NCI-H2171 treated with DMSO at 0.1 percent for 48 hours (cell line): ENCODE results near the gene IGSF8.

Experiments used
- DNase-seq: peaks from one replicate; lab custom pipeline; 2025; lab: John Stamatoyannopoulos, UW

The IGSF8 gene

DNA sequence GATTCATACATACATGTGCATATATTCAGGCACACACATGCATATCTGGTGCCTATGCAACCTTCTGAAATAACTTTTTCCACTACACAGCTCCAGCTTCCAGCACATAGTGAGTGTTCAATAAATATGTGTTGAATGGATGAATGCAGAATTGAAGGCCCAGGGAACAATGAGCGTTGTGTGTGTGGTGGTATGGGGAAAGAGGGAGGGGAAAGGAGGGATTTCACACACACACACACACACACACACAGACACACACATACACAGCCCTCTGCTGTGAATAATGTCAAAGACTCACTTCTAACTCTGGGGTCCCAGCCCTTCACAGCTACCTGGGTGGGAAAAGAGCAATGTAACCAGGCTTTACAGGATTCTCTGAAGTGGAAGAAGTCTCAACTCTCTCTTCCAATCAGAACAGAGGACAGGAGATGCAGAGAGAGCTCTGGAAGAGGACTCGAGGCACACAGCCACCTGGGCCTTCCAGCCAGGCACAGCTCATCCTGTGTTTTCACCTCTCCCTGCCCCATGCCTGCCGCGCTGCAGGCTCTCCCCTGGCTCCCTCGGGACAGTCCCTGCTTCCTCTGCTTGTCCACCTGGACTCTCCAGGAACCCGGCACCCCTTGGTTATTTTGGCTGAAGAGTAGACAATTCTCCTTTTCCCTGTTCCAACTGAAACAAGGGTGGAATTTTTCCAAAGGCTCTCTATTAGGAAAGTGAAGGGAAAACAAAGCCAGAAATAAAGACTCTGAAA lies 5.4 kb upstream of the IGSF8 start:
- peak; percentile 28 for DNase-seq

DNA sequence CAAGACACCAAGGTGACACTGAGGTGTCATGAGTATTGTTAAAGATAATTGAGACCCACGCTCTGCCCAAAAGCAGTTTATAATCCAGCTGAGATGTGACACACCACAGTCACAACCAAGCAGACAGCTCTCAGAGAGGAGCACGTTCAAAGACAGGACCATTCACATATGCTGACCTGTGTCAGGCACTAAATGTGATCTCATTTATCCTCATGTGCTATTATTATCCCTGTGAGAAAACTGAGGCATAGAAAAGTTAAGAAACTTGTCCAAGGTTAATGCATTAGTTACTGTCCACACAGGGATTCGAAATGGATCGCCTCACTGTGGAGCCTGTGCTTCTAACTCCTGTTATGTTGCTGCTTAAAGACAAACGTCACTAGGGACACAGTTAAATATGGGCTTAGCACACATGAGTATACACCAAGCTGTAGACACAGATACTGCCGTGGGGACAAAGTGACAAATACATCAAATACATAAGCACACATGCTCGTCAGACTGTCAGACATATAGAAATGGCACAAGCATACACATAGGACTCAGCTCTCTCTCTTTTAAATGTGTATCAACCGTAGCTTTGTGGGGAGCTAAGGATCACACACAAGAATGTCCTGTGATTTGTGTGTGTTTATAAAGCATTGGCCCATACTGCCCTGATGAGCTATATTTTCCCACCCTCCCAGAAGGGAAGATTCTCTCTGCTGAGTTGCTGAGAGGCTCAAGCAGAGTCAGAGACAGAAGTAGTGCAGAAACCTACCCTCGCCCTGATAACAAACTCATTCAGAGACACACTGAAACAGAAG lies 3.5 kb upstream of the IGSF8 start:
- DNase-seq, result no peak

DNA sequence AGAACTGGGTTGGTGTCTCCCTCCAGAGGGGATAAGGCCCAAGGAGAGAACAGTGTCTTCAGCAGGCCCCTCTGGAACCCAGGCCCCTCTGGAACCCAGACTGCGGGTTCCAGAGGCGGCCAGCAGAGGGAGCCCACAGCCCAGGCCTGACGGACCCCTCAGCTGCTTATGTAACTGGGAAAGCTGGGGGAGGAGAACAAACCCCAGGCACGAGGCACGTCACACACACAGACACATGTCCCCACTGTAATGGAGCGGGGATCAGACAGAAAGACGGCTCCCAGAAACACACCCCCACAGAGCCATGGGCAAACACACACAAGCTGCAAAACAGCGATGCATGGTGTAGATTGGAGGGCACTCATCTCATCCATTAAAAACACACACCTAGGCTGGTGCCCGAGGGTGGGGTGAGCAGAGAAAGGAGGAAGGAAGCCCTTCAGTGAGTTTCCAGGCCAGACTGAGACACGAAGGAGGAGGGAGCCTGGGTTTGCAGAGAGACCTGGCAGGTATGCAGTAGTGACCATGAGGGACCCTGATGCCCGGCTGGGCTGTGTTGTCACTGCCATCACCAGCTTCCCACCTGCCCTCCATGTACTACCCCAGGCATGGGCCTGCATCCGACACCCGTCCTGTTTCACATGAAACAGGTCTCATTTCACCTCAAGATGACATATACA lies 2.8 kb upstream of the IGSF8 start:
- peak; percentile 89 for DNase-seq

DNA sequence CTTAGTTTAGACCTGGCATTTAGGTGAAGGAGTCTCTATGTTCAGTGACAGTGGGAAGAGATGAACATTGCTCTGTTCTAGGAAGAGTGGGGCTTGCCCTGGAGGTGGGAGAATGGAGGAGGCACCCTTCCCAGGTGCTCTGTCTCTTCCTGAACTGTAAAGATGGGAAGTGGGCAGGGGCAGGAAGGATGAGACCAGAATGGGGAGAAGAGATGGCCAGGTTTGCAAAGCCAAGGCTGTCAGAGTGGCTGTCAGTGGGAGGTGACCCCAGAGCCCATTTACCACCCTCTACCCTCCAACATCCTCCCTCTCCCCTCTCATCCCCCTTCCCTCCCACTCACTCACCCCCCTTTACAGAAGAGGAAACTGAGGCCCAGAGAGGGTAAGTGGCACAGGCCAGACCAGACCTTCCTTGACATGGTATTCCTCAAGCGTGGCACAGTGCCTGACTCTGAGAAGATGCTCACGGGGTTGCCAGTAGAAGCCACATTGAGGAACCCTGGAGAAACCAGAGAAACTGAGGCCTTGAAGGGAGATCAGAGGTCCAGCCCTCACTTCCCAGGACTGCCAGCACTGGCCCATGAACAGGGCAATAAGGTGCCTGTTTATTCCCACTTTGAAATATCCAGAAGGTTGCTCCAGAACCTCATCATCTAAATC lies 1.4 kb upstream of the IGSF8 start:
- no peak for DNase-seq

DNA sequence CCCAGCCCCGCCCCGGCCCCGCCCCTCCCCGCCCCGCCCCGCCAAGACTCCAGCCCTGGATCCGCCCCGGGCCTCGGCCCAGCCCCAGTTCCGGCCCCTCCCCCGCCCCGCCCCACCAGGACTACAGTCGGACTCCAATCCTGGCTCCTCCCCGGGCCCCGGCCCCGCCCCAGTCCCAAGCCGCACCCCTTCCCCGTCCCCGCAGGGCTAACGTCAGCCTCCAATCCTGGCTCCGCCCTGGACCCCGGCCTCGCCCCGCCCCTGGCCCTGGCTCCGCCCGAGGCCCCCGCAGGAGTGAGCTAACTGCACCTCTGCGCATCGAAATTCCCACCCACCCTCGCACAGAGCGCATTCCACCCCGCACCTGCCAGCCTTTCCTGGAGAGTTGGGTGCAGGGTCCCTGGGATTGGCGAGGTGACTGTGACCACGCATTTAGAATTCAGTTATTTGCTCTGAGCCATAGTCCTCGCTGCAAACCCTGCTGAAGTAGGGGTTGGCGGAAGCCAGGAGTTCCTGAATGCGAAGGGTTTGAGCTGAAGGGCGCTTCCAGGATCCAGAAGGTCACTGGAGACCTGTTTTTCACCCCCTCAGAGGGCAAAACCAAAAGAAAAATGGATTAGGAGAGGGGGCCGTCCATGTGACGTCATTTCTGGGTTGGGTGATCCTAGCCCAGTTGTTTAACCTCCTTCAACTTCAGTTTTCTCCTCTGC lies 588 bp upstream of the IGSF8 start:
- DNase-seq, result peak; percentile 94

DNA sequence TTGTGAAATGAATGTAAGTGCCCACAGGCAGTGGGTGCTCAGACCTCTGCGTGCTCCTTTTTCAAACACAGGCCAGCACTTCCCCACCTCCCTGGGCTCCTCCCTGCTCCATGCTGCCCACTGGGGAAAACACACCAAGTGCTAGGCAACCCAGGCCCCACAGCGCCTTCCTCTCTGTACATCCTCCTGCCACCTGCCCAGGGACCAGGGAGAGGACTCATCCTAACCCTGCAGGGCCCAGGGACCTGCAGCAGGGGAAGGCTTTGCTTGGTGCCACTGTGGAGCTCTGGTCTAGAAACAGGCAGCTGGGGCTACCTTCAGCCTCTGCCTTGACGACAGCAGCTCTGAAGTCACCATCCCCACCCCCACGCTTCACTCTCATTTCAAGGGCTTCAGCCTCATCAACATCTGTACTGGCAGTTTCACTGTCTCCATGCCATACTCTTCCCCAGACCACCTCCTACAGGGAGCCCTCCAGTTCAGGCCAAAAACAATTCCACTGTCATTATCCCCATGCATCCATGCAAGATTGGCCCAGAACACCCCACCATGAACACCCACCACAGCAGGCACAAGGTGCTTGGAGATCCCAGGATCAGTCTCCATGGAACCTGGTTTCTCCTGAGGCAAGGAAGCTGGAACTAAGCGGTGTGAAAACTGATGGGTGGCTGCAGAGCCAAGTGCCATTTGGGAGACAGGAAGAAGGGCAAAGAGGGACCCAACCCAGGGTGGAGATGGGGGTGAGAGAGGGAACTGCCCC lies 1.1 kb downstream of the IGSF8 start:
- DNase-seq, result no peak

DNA sequence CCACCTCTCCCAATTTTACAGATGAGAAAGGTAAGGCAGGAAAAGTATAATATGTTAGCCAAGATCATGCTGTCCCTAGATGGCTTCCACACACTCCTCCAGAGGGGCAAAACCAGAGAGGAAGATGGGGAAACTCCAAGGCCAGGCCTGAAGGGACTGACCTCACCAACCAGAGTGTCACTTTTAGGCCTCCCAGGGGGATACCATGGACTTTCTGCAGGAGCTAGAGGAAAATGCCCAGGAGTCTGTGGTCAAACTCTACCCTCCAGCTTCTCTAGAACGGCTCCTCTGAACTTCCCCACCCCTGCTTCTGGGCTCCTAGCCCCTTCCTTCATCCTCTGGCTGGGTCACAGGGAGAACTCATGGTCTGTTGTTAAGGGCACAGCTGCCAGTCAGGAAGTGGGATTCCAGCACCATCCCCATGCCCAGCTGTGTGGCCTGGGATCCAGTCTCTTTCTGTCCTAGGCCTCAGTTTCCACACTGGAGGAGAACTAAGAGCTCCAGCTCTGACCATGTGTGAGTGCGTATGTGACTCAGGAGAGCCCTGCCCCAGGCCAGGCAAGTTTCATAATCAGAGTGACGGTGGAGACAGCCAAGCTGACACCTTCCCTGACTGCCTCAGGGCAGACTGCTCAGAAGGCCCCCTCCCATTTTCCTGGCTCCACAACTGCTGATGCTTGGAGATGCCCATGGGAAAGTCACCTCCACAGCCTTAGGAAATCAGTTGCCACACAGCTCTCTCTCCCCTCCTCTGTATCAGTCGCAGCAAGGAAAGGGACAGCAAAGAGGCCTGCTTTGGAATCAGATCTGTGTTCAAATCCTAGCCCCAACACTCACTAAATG lies 1.9 kb downstream of the IGSF8 start:
- no peak for DNase-seq

DNA sequence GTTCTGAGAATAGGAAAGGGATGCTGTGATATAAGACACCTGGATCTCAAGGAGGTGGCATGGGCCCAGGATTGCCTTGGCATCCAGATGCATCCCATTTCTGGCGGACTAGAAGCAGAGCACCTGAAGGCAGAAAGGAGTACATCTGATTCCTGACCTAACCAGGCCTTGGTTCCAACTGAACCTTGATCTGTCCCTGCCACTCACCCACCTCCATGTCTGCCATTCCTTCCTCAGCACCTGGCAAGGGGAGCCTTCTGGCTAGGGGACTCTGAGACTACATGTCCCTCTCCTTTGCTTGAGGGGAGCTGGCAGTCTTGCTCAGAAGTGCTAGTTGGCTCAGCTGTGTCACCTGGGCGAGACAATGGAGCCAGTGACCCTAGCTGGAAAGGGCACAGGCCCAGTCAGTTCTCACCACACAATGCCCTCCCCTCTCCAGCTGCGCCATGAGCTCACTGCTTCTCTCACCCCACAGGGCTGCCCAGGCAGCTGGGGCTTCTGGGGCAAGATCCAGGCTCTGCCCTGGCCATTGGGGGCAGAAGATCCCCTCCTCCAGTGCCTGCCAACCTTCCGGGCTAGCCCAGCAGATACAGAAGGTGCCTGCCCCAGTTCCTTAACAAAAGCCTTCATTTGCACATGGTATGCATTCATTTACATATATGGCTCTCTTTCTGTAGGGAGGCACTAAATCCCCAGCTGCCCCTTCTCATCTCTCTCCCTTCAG lies 2.9 kb downstream of the IGSF8 start:
- DNase-seq, result no peak

DNA sequence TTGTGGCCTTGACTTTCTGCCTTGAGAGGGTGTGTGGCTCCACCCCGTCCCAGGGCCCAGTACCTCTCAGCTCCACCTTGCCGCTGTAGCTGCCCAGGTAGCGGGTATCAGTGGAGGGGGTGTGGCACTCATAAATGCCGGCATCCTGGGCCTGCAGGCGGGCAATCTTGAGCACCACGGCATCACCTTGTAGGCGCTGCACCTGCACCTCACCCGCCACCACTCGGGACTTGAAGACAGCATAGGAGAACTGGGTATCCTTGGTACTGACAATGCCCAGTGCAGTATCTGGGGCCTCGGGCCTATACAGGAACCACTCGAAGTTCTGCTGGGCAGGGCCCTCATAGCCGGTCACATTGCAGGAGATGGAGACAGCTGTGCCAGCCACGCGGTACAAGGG lies 3.6 kb downstream of the IGSF8 start:
- no peak for DNase-seq

DNA sequence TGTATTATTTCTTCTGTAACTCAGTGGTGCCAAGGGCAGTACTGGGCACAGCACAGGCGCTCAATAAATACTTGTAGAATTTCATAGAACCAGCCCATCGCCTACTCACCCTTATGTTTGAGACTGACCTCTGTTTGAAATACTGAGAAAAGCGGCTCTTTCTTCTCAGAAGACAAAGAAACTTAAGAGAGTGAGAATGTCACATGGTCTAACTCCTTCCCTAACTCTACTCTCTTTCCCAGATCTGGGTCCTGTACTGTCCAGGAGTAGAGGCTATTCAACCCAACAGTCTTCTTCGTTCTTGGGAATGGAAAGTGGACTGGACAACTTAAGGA lies 4.2 kb downstream of the IGSF8 start:
- no peak for DNase-seq

DNA sequence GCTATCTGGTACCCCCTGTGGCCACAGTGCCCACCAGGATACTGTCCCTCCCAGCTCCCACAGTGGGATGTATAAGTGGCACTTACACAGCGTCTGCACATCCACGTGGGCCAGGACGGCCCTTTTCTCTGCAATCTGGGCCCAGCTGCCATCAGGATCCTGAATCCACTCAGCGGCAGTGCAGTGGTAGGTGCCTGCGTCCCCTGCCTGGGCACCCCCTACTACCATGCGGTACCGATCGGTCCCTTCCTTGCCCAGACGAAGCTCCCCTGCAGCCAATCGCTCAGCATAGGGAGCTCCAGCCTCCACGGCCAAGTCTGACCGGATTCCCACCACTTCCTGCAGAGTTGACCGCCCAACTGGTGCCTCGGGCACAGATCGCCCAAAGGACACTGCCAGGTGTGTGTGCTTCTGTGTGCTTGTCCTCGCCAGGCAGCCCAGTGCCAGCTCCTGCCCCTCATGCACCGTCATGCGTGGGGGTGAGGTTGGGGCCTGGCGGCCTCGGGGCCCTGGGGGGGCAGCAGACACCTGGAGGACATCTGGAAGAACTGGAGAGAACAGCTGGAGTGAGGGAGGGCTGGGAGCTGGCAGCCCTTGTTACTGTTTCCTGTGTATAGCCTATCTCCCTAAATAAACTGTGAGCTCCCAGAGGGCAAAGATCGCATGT lies 4.7 kb downstream of the IGSF8 start:
- no peak for DNase-seq

DNA sequence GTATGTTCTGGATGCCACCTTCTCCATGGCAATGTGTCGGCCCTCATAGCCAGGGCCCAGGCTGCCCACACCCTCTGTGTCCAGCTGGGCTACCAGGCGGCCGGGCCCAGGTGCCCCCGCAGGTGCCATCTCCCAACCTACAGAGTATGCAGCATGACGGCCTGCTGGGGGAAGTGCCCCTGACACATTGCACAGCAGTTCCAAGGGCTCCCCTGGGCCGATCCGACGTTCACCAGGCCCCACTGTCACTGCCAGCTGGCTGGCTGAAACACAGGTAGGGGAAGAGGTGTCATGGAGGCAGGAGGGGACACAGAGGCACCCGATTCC lies 5.4 kb downstream of the IGSF8 start:
- DNase-seq, result no peak

DNA sequence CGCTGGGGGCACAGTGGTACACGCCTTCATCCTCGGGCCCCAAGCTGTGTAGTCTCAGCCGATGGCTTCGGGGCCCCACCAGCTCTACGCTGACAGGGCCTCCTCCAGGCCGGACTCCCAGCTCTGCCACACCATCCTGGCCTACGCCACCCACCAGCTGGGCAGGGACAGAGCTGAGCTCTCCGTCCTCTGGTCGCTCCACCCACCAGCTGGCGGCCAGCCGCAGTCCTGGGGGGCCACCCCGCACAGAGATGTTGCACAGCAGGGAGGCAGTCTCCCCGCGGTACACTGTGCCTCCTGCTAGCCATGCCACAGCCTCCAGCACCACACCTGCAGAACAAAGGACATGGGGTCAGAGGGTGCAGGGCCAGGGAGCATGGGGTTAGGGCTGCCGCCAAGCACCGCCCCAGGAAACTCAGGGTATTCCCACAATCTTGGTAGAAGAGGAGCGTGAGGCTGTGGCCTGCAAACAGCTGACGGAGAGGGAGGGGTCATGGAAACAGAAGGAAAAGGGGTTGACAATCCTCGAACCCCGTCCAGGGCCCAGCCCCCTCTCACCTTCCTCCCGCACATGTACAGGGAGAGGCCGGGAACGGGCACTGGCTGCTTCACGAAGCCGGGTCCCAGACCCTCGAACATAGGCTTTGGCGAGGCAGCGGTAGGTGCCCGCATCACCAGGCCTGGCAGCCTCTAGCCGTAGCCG lies 5.9 kb downstream of the IGSF8 start:
- no peak for DNase-seq

DNA sequence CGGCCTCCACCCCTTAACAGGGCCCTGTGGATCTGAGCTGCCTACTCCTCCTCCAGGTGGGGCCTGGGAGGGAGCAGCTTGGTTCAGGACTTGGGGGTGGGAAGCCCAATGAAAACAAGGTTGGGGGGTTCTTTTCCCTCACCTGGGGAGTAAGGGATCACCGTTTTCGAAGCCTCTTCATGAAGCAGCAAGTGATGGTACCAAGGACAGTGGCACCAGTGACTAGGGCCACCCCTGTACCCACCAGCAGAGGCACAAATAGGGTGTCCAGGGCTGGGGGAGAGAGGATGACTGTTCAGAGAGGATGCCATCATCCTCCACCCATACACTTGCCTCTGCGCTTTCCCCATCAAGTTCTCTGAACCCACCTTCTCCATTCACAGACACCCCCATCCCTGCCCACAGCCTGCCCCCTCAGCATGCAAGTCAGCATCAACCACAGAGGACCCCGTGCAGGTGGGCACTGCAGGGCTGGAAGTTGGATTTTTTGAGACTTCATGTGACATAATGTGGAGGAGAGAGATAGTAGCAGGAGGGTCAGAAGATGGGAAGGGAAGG lies 6.7 kb downstream of the IGSF8 start:
- DNase-seq, result no peak

DNA sequence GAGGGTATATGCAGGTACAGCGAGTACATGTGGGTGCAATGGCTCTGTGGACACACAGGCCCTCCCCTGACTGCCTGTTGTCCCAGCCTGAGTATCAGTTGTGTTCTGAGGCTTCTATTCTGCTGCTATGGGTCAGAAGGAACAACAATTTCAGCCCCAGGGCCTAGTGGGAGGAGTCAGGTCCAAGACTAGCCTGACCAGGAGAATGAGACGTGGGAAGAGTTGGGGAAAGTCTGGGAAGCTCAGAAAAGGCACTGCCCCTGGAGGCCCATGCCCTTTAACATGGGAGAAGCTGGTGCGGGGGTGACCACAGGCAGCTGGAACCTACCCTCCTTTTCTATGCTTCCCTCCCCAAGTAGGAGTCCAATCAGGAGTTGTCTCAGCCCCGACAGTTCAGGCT lies 7.7 kb downstream of the IGSF8 start:
- no peak for DNase-seq

DNA sequence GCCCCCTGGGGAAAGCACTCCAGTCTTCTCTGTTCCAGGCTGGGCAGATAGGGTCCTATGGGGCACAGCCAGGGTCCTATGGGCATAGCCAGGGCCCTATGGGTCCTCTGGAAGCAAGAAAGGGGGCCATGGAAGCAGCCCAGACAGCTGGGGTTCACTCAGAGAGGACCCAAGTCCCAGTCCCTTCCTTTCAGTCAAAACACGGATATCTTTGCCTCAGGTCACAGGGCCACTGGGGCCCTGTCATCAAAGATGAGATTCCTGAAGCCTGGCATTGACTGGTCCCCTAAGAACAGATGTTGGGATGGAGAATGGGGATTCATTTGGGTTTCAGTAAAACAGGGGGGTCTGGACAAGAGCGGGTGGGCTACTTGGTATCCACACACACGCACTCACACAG lies 8.5 kb downstream of the IGSF8 start:
- DNase-seq, result no peak

DNA sequence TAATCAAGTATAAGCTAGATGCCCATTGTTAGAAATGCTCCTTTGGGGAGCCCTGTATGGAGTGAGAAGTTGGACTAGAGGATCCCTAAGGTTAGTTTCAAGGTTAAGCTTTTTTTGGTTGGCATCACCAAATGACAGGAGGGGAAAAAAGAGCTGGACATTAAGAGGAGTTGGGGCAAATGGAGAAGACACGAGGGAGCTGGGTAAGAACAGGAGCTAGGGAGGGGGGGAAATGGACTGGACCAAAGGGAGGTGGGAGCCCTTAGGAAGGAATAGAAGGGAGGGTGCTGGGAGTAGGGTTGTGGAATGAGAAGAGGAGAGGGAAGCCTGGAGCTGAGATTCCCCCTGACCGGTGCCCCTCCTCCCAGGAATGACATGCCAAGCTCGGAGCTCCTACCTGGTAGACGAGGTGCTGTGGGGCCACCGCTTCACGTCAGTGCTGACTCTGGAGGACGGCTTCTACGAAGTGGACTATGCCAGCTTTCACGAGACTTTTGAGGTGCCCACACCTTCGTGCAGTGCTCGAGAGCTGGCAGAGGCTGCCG lies 11.2 kb downstream of the IGSF8 start:
- no peak for DNase-seq

DNA sequence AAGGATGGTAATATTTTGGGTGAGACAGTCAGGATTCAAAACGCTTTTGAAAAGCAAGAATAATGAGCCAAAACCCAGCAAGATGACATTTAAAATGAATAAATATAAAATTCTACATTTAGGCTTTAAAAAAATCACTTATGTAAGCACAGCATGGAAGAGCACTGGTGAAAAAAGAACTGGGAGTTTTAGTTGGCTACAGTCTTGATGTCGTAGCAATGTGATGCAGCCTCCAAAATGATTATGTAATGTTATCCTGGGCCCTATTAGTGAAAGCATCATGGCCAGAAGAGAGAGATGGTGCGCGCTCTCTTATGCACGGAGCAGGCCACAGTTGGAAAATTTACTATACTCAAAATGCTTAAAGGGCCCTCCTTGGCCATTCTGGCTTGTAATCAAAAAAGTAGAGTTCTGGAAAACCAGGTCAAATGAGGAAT lies 11.9 kb downstream of the IGSF8 start:
- no peak for DNase-seq
